Fibroblast of lung (primary cell): Measurements from ENCODE around the gene KDELR1. TPM values are rescaled to one million over a fixed set of nuclear protein-coding genes. Genes with fewer than 3 reads are reported as not detected.
A peak's percentile ranks its signal among the peaks of the same experiment; 100 is the strongest.

Source experiments
- DNase-seq, 2 donors: peaks; one replicate each; pipeline versions ENCODE4 v3.0.0 to v3.0.0-alpha.2; 2010; ENCODE audit warnings: low read depth in 2 of 2
- H2AFZ ChIP-seq: 2 replicates; pipeline ENCODE4 v1.5.1; 2012; ENCODE audit warnings: low read length, control low read depth, inconsistent platforms
- H3K27ac ChIP-seq: 2 replicates; pipeline ENCODE4 v1.5.1; 2011; ENCODE audit warnings: low read length, control low read depth; ENCODE audit not compliant: insufficient read depth
- H3K27me3 ChIP-seq: 2 replicates; pipeline ENCODE4 v1.5.1; 2011; ENCODE audit warnings: mild to moderate bottlenecking, low read length; ENCODE audit not compliant: control insufficient read depth, insufficient read depth
- H3K36me3 ChIP-seq: 2 replicates; pipeline ENCODE4 v1.5.1; 2011; ENCODE audit warnings: low read length; ENCODE audit not compliant: control insufficient read depth, insufficient read depth
- H3K4me1 ChIP-seq: 2 replicates; pipeline ENCODE4 v1.5.1; 2011; ENCODE audit warnings: low read length; ENCODE audit not compliant: control insufficient read depth, insufficient read depth; ENCODE audit errors: extremely low read depth
- H3K4me2 ChIP-seq: 2 replicates; pipeline ENCODE4 v1.5.1; 2011; ENCODE audit warnings: low read length, control low read depth; ENCODE audit not compliant: insufficient read depth; ENCODE audit errors: extremely low read depth
- H3K4me3 ChIP-seq, 4 experiments: fragments of 200-600 bp in 1 of 4; sonication (generic) in 1 of 4; replicated peaks in 1 of 4; 2 replicates each; pipeline ENCODE4 v1.5.1; 2011 to 2016; ENCODE audit warnings: low read length in 4 of 4, low read depth in 3 of 4, mild to moderate bottlenecking in 3 of 4, control low read depth in 2 of 4, inconsistent platforms in 1 of 4, mixed read lengths in 1 of 4; ENCODE audit not compliant: insufficient read depth in 1 of 4; ENCODE audit errors: control extremely low read depth in 1 of 4
- H3K79me2 ChIP-seq: 2 replicates; pipeline ENCODE4 v1.5.1; 2012; ENCODE audit warnings: mild to moderate bottlenecking, low read length, inconsistent platforms; ENCODE audit not compliant: control insufficient read depth, insufficient read depth
- H3K9ac ChIP-seq: 2 replicates; pipeline ENCODE4 v1.5.1; 2011; ENCODE audit warnings: mild to moderate bottlenecking, low read length, control low read depth; ENCODE audit not compliant: insufficient read depth
- H3K9me3 ChIP-seq: 2 replicates; pipeline ENCODE4 v1.5.1; 2012; ENCODE audit warnings: low read depth, low read length; ENCODE audit not compliant: control insufficient read depth, insufficient read depth
- H4K20me1 ChIP-seq: 2 replicates; pipeline ENCODE4 v1.5.1; 2011; ENCODE audit warnings: low read length; ENCODE audit not compliant: control insufficient read depth, insufficient read depth; ENCODE audit errors: extremely low read depth
- EZH2 ChIP-seq: IDR thresholded peaks from 2 replicates; pipeline ENCODE4 v1.5.1; 2012; ENCODE audit warnings: low read length, control low read depth, mild to moderate bottlenecking; ENCODE audit errors: missing control alignments
- polyA plus RNA-seq, 2 donors: library from polyadenylated mRNA; depleted of rRNA in 1 of 2; stranded (reverse) in 1 of 2; unstranded in 1 of 2; fragments of >200 nt; gene quantifications; 2 replicates each; pipeline ENCODE4 v1.2.1, GENCODE V29; 2011 to 2012; ENCODE audit warnings: missing spikeins in 1 of 2
- total RNA-seq: library from RNA; depleted of rRNA; stranded (reverse); fragments of >200 nt; gene quantifications from 2 replicates; pipeline ENCODE4 v1.2.1, GENCODE V29; 2014
- TF ChIP-seq, protein P1 (sequence below), 2 donors: IDR thresholded peaks in 1 of 2; conservative IDR thresholded peaks in 1 of 2; 1 replicate in 1 of 2; 2 replicates in 1 of 2; pipeline ENCODE4 v1.5.1; 2011 to 2012; ENCODE audit warnings: low read length in 2 of 2, control low read depth in 1 of 2, inconsistent platforms in 1 of 2, low read depth in 1 of 2, mild to moderate bottlenecking in 1 of 2

KDELR1 gene
- total and polyA plus RNA-seq, 2 donors (not counting 1 experiment from before 2014, with no cell fraction given), result 59.0 to 145 TPM

- H3K79me2 ChIP-seq, result no peaks in the 10 kb centered on the region
- H3K4me3 ChIP-seq, result no peak overlapping the region
- no peak overlapping the region for H3K4me2 ChIP-seq
- H3K27me3 ChIP-seq, result no peaks in the 10 kb centered on the region
- peaks cover 6% of the 10 kb centered on the region for H3K4me1 ChIP-seq
- DNase-seq, result no peak
- no peaks in the 10 kb centered on the region for H4K20me1 ChIP-seq
- no peaks in the 10 kb centered on the region for H3K9me3 ChIP-seq
- no peaks in the 10 kb centered on the region for H3K36me3 ChIP-seq
- no peak overlapping the region for H2AFZ ChIP-seq
- no peak overlapping the region for H3K27ac ChIP-seq
- no peak for TF ChIP-seq EZH2
- TF ChIP-seq, protein P1, sequence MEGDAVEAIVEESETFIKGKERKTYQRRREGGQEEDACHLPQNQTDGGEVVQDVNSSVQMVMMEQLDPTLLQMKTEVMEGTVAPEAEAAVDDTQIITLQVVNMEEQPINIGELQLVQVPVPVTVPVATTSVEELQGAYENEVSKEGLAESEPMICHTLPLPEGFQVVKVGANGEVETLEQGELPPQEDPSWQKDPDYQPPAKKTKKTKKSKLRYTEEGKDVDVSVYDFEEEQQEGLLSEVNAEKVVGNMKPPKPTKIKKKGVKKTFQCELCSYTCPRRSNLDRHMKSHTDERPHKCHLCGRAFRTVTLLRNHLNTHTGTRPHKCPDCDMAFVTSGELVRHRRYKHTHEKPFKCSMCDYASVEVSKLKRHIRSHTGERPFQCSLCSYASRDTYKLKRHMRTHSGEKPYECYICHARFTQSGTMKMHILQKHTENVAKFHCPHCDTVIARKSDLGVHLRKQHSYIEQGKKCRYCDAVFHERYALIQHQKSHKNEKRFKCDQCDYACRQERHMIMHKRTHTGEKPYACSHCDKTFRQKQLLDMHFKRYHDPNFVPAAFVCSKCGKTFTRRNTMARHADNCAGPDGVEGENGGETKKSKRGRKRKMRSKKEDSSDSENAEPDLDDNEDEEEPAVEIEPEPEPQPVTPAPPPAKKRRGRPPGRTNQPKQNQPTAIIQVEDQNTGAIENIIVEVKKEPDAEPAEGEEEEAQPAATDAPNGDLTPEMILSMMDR (conservative IDR thresholded peaks at IDR 0.05 in 1 of 2, IDR thresholded peaks at IDR 0.05 in 1 of 2; ENCODE audit: low read depth in 1 of 2, low read length in 2 of 2), result no peak
- H3K9ac ChIP-seq, result no peak overlapping the region
Measured at GRCh38 chr19:48367855-48368254, 23.5 kb downstream of the KDELR1 start.

DNA sequence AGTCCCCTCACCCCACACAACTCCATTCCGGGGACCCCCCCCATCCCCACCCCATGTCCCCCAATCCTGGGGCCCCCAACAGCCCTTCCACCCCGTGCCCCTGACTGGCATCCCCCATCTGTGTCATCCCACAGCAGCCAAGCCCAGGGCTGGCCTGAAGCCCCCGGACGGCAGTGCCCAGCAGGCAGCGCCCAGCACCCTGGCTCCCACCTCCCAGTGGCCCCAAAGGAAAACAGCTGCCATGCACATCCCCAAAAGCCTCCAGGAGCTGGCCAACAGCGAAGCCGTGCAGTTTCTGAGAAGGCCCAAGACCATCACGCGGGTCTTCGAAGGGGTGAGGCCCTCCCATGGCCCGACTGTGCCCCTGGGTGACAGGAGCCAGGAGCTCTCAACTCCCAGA is 25.7 kb downstream of the KDELR1 start:
- H3K27ac ChIP-seq, result no peak overlapping the region
- no peaks in the 10 kb centered on the region for H3K36me3 ChIP-seq

GRCh38 chr19:48364598-48365348 is 26.6 kb downstream of the KDELR1 start:
- H3K9me3 ChIP-seq, result no peaks in the 10 kb centered on the region
- H3K27me3 ChIP-seq, result no peaks in the 10 kb centered on the region
- H3K4me3 ChIP-seq, result peak overlapping the region in 3 of 4 experiments; percentile 16 to 94 (median 31)
- DNase-seq, result no peak
- H3K4me2 ChIP-seq, result peak overlapping the region; percentile 23
- TF ChIP-seq, protein P1 (conservative IDR thresholded peaks at IDR 0.05 in 1 of 2, IDR thresholded peaks at IDR 0.05 in 1 of 2; ENCODE audit: low read depth in 1 of 2, low read length in 2 of 2), result no peak
- no peak for TF ChIP-seq EZH2
- H3K27ac ChIP-seq, result peak overlapping the region; percentile 45
- no peaks in the 10 kb centered on the region for H4K20me1 ChIP-seq
- H3K79me2 ChIP-seq, result no peaks in the 10 kb centered on the region
- peak overlapping the region; percentile 43 for H2AFZ ChIP-seq
- no peaks in the 10 kb centered on the region for H3K36me3 ChIP-seq
- peaks cover 6% of the 10 kb centered on the region for H3K4me1 ChIP-seq
- no peak overlapping the region for H3K9ac ChIP-seq

More for the DNA sequence above, 25.7 kb downstream of the KDELR1 start:
- no peak overlapping the region for H3K4me2 ChIP-seq
- no peak overlapping the region for H3K4me3 ChIP-seq
- H3K9ac ChIP-seq, result no peak overlapping the region
- H3K4me1 ChIP-seq, result peaks cover 6% of the 10 kb centered on the region
- no peak for DNase-seq
- no peaks in the 10 kb centered on the region for H3K79me2 ChIP-seq
- no peaks in the 10 kb centered on the region for H3K9me3 ChIP-seq
- no peak for TF ChIP-seq EZH2
- TF ChIP-seq, protein P1 (conservative IDR thresholded peaks at IDR 0.05 in 1 of 2, IDR thresholded peaks at IDR 0.05 in 1 of 2; ENCODE audit: low read depth in 1 of 2, low read length in 2 of 2), result no peak
- H2AFZ ChIP-seq, result no peak overlapping the region
- H3K27me3 ChIP-seq, result no peaks in the 10 kb centered on the region
- no peaks in the 10 kb centered on the region for H4K20me1 ChIP-seq
